HepG2 (cell line): ENCODE measurements around the gene ACAA2. TPM values are rescaled to one million over a fixed set of nuclear protein-coding genes. Genes with fewer than 3 reads are reported as not detected.

Source experiments
- ATAC-seq: fragments of 200-7000 bp; cut with Tn5 transposase; 3 replicates; pipeline ENCODE4 v1.9.1; 2020; ENCODE audit warnings: mild to moderate bottlenecking, moderate library complexity
- BruUV-seq: library from RNA; stranded (reverse); fragments of 400-500 nt; replicated peaks from 2 replicates; lab custom pipeline; 2021; lab: Mats Ljungman, UMichigan
- CTCF ChIA-PET: fragments of 300-600 bp; formaldehyde crosslinking; extraction: SDS; loops from one replicate; lab custom pipeline; 2021; ENCODE audit warnings: low total read pairs, inconsistent platforms, low intra/inter-chr PET ratio; lab: Yijun Ruan, JAX
- POLR2A ChIA-PET: fragments of 350-600 bp; sonication (Branson Sonifier 250); formaldehyde crosslinking; loops from one replicate; lab custom pipeline; 2020; ENCODE audit warnings: antibody characterized with exemption, inconsistent platforms; lab: Yijun Ruan, JAX
- DNase-seq: peaks from one replicate; pipeline ENCODE4 v3.0.0-alpha.2; 2015; ENCODE audit warnings: low spot score
- FAIRE-seq: peaks from 3 replicates; lab custom pipeline; 2011; peaks lifted over from hg19 to GRCh38; lab: Jason Lieb, UNC
- H2AFZ ChIP-seq: one replicate; pipeline ENCODE4 v1.6.1; 2011; ENCODE audit warnings: low read length, inconsistent platforms
- H3K27ac ChIP-seq: fragments of 300-600 bp; 3 replicates; pipeline ENCODE4 v1.8.0; 2011; ENCODE audit warnings: mixed run types, mild to moderate bottlenecking, mixed read lengths, low read length, inconsistent platforms; ENCODE audit not compliant: insufficient read depth; ENCODE audit errors: extremely low read length
- H3K27me3 ChIP-seq, 2 experiments: fragments of 200-600 bp in 1 of 2; 2 replicates in 1 of 2; 3 replicates in 1 of 2; pipeline versions ENCODE4 v1.6.0 to v1.8.0; 2011; ENCODE audit warnings: low read length in 2 of 2, mild to moderate bottlenecking in 2 of 2, moderate library complexity in 2 of 2, inconsistent platforms in 1 of 2; ENCODE audit not compliant: insufficient read depth in 2 of 2, control insufficient read depth in 1 of 2
- H3K36me3 ChIP-seq, 2 experiments: fragments of 200-600 bp in 1 of 2; replicated peaks in 1 of 2; 2 replicates in 1 of 2; 3 replicates in 1 of 2; pipeline versions ENCODE4 v1.5.1 to v1.8.0; 2011; ENCODE audit warnings: low read length in 2 of 2, inconsistent platforms in 1 of 2; ENCODE audit not compliant: insufficient read depth in 2 of 2, control insufficient read depth in 1 of 2
- H3K4me1 ChIP-seq: 2 replicates; pipeline ENCODE4 v1.5.1; 2012; ENCODE audit warnings: low read length, inconsistent platforms; ENCODE audit not compliant: insufficient read depth
- H3K4me2 ChIP-seq: 2 replicates; pipeline ENCODE4 v1.6.0; 2011; ENCODE audit warnings: low read depth, low read length, inconsistent platforms
- H3K4me3 ChIP-seq, 3 experiments: fragments of 200-600 bp in 1 of 3; sonication (generic), shearing (Covaris generic) in 1 of 3; replicated peaks in 1 of 3; 2 replicates each; pipeline ENCODE4 v1.5.1; 2011 to 2016; ENCODE audit warnings: low read length in 3 of 3, inconsistent platforms in 2 of 3, low read depth in 2 of 3, mild to moderate bottlenecking in 2 of 3, control low read depth in 1 of 3, mixed read lengths in 1 of 3; ENCODE audit not compliant: insufficient read depth in 1 of 3
- H3K79me2 ChIP-seq: one replicate; pipeline ENCODE4 v1.6.1; 2011; ENCODE audit warnings: low read length, inconsistent platforms; ENCODE audit not compliant: insufficient read depth
- H3K9ac ChIP-seq: 2 replicates; pipeline ENCODE4 v1.6.0; 2011; ENCODE audit warnings: mild to moderate bottlenecking, low read depth, low read length, inconsistent platforms; ENCODE audit not compliant: insufficient read depth
- H3K9me3 ChIP-seq: 2 replicates; pipeline ENCODE4 v1.5.1; 2012; ENCODE audit warnings: mild to moderate bottlenecking, low read length
- H4K20me1 ChIP-seq: 2 replicates; pipeline ENCODE4 v1.6.0; 2011; ENCODE audit warnings: inconsistent platforms, mild to moderate bottlenecking, low read length, moderate library complexity; ENCODE audit not compliant: insufficient read depth
- ARNT ChIP-seq: fragments of 450-650 bp; IDR thresholded peaks from 2 replicates; pipeline ENCODE4 v1.6.1; 2017
- ARNT2 ChIP-seq: sonication (generic); formaldehyde crosslinking; IDR thresholded peaks from 2 replicates; pipeline ENCODE4 v1.8.0; 2022; ENCODE audit warnings: mild to moderate bottlenecking, low read depth, missing genetic modification reagents, moderate library complexity
- CEBPG ChIP-seq: IDR thresholded peaks from 2 replicates; pipeline ENCODE4 v1.6.1; 2016
- CEBPZ ChIP-seq: IDR thresholded peaks from 2 replicates; pipeline ENCODE4 v1.6.1; 2012; ENCODE audit warnings: low read length, improper control_type of control experiment
- HBP1 ChIP-seq: IDR thresholded peaks from 2 replicates; pipeline ENCODE4 v1.6.1; 2016; ENCODE audit warnings: low read depth, control low read depth
- MAX ChIP-seq: IDR thresholded peaks from 2 replicates; pipeline ENCODE4 v1.6.1; 2012; ENCODE audit warnings: inconsistent platforms
- PHF20 ChIP-seq: sonication (generic); formaldehyde crosslinking; IDR thresholded peaks from 2 replicates; pipeline ENCODE4 v1.5.0; 2020; ENCODE audit warnings: mild to moderate bottlenecking, missing genetic modification reagents
- ZBTB43 ChIP-seq: sonication (generic); formaldehyde crosslinking; conservative IDR thresholded peaks from 2 replicates; pipeline ENCODE4 v1.4.0; 2020; ENCODE audit warnings: missing genetic modification reagents
- ZIK1 ChIP-seq: sonication (generic); formaldehyde crosslinking; IDR thresholded peaks from 2 replicates; pipeline ENCODE4 v1.5.0; 2020; ENCODE audit warnings: mild to moderate bottlenecking, low read depth, missing genetic modification reagents, borderline replicate concordance
- ZNF609 ChIP-seq: sonication (generic); formaldehyde crosslinking; IDR thresholded peaks from 2 replicates; pipeline ENCODE4 v1.4.0; 2020; ENCODE audit warnings: mild to moderate bottlenecking, missing genetic modification reagents, borderline replicate concordance
- ZNF770 ChIP-seq: sonication (generic); formaldehyde crosslinking; IDR thresholded peaks from 2 replicates; pipeline ENCODE4 v1.5.0; 2020; ENCODE audit warnings: mild to moderate bottlenecking, missing genetic modification reagents
- ZSCAN9 ChIP-seq: IDR thresholded peaks from 2 replicates; pipeline ENCODE4 v1.6.1; 2016; ENCODE audit warnings: borderline replicate concordance
- WGBS: methylation state at CpG from one replicate; pipeline ENCODE4 v1.1.6; 2017; ENCODE audit warnings: low lambda C conversion rate; 5-methylcytosine and 5-hydroxymethylcytosine counted together
- in situ Hi-C: cut with HindIII; loops from 2 replicates; pipeline ENCODE4 v1.10.0; 2017; ENCODE audit warnings: low pct_unique_long_range_greater_than_20kb; ENCODE audit not compliant: extremely low pct_ligation_motif_present
- intact Hi-C: fragments of 100-400 bp; cut with micrococcal nuclease; formaldehyde crosslinking; loops from one replicate; pipeline ENCODE4 v1.10.0; 2022; ENCODE audit not compliant: unreplicated experiment
- polyA plus RNA-seq, 8 experiments: library from polyadenylated mRNA; depleted of rRNA in 3 of 8; stranded (reverse) in 7 of 8; unstranded in 1 of 8; fragments of >200 nt; fragmentation: Illumina TruSeq in 4 of 8; extraction: Trizol in 4 of 8; gene quantifications; 2 replicates each; pipeline versions ENCODE4 v1.2.1 to v1.2.3, GENCODE V29; 2011 to 2016; ENCODE audit warnings: low read depth in 4 of 8, missing spikeins in 1 of 8, mixed read lengths in 1 of 8; ENCODE audit not compliant: insufficient read depth in 1 of 8
- total RNA-seq, 5 experiments: library from RNA; depleted of rRNA; stranded (reverse); fragments of >200 nt; fragmentation: Illumina TruSeq; extraction: Trizol; gene quantifications; 2 replicates each; pipeline ENCODE4 v1.2.3, GENCODE V29; 2016; ENCODE audit warnings: low read depth in 1 of 5

The ACAA2 gene
- total and polyA plus RNA-seq, 2 of the 13 experiments (the other 11 are each of a cell fraction or from before 2014, with no cell fraction given) = 51.6 to 182 TPM

- ATAC-seq = no peak
- no peaks in the 10 kb centered on the region for H3K27me3 ChIP-seq
- H3K27ac ChIP-seq = no peak overlapping the region
- BruUV-seq = no TSS peak
- DNase-seq = no peak
- H3K79me2 ChIP-seq = peaks cover 29% of the 10 kb centered on the region
- H4K20me1 ChIP-seq = no peaks in the 10 kb centered on the region
- in situ Hi-C loops (no loop called here), intact Hi-C loops (no loop called here)
- no peak overlapping the region for H3K9ac ChIP-seq
- no peak overlapping the region for H3K4me2 ChIP-seq
- H3K4me1 ChIP-seq = peaks cover 27% of the 10 kb centered on the region
- ChIA-PET POLR2A (no interaction called here), CTCF (no interaction called here)
- no peak overlapping the region for H2AFZ ChIP-seq
- 96% methylated on average over 4 of the region's 4 CpGs for WGBS
- no peaks in the 10 kb centered on the region for H3K36me3 ChIP-seq
- no peak for FAIRE-seq
- H3K9me3 ChIP-seq = no peaks in the 10 kb centered on the region
- H3K4me3 ChIP-seq = no peak overlapping the region
- no peak for TF ChIP-seq ZNF770
- no peak for TF ChIP-seq CEBPZ
- no peak for TF ChIP-seq ZSCAN9
- TF ChIP-seq PHF20 (CRISPR knock-in tag) = no peak
- TF ChIP-seq ZIK1 (CRISPR knock-in tag) = no peak
- TF ChIP-seq ZBTB43 (CRISPR knock-in tag) = no peak
- TF ChIP-seq CEBPG (CRISPR knock-in tag) = no peak
- no peak for TF ChIP-seq HBP1
- TF ChIP-seq MAX = no peak
- TF ChIP-seq ARNT2 (CRISPR knock-in tag) = no peak
- TF ChIP-seq ARNT = no peak
- TF ChIP-seq ZNF609 (CRISPR knock-in tag) = no peak
Observed at GRCh38 chr18:49815927-49816326, 2.6 kb upstream of the ACAA2 start.
